Left forelimb (tissue), 1 donor: ENCODE measurements around the gene RTN4RL2.

Experiments used
- DNase-seq: peaks from one replicate; pipeline ENCODE4 v3.0.0-alpha.2; 2018; ENCODE audit warnings: low spot score

The RTN4RL2 gene

DNA sequence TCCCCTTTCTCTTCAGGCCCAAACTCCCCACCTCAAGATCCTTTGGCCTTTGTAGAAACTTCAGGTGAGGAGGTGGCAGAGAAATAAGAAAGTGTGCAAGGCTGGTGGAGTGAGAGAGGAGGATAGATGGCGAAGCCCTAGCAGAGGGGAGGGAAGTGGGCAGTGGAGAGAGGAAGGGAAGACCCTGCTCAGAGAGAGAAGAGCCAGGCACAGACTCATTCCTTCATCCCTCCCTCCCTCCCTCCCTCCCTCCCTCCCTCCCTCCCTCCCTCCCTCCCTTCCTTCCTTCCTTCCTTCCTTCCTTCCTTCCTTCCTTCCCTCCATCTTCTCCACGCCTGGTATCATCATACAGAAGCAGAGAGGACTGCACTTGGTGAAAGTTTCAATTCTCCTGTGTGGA is 21.0 kb downstream of the RTN4RL2 start:
- no peak for DNase-seq

GRCh38 chr11:57481915-57482781 is 21.8 kb downstream of the RTN4RL2 start:
- DNase-seq = no peak

DNA sequence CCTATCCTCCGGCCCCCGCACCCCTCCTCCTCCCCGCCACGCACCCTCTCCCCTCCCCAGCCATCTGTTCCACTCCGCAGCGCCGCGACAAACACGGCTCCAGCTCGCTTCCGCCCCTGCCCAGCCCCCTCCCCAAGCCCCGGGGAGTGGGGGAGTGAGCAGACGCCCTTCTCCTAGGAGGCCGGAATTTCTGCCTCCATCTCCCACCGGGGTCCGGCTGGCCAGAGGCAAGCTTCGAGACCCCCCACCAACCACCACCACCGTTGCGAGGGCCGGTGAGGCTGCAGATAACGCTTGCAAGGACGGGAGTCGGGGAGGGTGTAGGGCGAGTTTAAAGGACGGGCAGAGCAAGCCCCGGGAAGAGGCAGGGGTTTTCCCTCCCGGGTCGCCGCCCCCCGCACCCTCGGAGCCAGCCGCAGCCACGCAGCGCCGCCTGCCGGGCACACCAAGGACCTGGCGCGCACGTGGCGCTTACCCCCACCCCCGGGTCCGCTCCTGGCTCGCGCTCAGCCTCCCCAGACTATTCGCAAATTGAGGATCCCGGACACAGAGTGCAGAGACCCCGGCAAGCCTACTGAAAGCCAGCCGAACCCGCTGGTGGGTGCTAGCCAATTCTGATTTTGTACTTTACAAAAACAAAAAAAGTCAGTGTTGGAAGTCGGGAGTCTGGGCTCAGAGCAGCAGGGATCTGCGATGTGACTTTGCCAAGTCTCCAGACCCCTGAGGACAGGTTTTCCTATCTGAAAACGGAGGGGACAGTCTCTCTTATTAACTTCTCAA is 22.6 kb downstream of the RTN4RL2 start:
- DNase-seq = peak; percentile 83

- no peak for DNase-seq
Measured at GRCh38 chr11:57483562-57483918, 23.2 kb downstream of the RTN4RL2 start.

DNA sequence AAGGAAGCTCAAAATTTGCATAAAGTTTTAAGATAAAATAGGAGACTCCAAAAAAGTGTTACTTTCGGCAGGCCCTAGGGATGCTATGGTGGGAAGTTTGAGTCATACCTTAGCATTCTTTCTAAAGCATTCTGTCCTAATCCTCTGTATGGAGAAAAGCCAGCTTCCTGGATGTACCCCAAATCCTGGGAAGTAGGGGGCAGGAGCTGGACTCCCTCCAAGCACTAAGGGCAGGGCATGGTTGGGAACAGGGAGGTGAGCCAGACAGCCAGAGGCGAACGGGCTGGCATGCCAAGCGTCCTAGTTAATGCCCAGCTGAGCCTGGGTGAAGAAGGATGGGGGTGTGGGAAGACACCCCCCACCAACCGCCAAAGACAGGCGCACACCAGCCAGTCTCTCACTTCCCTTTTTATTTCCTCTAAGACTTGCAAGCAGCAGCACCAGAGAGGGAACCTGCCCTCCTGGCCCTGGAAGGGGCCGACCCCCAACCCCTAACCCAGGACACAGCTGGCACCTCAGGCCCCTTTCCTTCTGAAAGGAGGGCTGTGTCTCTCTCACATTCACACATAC is 23.9 kb downstream of the RTN4RL2 start:
- no peak for DNase-seq

- no peak for DNase-seq
Measured at GRCh38 chr11:57485217-57485990, 25.1 kb downstream of the RTN4RL2 start.

DNA sequence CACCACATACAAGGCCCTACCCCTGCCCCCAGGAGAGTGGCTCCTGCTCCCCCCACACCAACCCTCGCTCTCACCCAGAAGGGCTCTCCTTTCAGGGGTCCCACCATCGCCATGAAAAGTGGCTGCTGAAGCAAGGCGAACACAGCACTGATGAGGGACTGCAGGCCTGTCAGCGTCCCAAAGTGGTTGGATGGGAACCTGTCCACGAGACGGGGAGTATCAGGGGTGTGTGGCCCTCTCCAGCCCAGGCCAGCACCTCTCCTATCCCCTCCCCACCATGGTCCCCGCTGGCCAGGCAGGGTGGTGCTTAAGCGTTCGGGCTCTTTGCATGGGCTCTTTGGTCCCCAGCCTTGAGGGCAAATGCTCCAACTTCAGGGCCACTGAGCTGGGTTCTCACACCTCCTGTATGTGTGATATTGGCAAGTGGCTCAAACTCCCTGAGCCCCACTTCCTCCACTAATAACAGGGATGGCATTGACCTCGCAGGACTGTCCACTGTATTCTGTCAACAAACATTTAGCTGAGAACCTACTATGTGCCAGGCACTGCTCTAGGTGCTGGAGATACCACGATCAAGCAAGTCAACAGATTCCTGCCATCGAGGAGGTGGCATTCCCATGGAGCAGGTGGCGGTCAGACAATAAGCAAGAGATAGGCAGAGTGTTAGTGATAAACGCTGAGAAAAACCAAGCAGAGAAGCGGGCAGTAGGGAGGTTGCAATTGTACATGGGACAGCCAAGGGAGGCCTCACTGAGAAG is 26.9 kb downstream of the RTN4RL2 start:
- no peak for DNase-seq

GRCh38 chr11:57487920-57488659 is 27.8 kb downstream of the RTN4RL2 start:
- no peak for DNase-seq

DNA sequence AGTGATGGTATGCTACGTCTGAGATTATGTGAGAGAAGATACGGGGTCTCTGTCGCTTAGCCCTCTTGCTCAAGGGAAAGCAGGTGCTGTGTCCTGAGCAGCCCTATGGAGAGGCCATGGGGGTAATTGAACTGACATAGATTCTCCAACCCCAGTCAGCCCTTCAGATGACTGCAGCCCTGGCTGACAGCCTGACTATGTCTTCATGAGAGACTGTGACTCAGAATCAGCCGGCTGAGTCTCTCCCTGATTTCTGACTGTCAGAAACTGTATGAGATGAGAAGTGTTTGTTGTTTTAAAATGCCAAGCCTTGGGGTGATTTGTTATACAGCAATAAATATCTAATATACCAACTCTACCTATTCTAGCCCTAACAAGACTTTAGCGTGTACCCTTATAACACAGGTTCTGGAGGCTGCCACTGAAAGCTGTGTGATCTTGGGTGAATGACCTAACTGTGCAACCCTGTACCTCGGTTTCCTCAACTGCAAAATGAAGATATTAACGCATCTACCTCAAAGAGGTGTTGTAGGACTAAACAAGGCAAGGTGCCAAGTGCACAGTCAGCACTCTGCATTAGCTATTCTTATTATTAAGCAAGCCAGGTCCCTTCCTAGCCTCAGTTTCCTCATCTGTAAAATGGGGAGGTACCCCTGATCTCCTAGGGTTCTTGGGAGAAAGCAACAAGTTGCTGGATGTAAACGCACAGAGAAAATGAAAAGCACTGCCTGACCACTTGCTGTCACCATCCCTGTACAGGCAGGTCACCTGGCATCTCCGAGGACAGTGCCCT is 30.3 kb downstream of the RTN4RL2 start:
- DNase-seq = no peak

GRCh38 chr11:57491371-57492061 is 31.2 kb downstream of the RTN4RL2 start:
- no peak for DNase-seq

DNA sequence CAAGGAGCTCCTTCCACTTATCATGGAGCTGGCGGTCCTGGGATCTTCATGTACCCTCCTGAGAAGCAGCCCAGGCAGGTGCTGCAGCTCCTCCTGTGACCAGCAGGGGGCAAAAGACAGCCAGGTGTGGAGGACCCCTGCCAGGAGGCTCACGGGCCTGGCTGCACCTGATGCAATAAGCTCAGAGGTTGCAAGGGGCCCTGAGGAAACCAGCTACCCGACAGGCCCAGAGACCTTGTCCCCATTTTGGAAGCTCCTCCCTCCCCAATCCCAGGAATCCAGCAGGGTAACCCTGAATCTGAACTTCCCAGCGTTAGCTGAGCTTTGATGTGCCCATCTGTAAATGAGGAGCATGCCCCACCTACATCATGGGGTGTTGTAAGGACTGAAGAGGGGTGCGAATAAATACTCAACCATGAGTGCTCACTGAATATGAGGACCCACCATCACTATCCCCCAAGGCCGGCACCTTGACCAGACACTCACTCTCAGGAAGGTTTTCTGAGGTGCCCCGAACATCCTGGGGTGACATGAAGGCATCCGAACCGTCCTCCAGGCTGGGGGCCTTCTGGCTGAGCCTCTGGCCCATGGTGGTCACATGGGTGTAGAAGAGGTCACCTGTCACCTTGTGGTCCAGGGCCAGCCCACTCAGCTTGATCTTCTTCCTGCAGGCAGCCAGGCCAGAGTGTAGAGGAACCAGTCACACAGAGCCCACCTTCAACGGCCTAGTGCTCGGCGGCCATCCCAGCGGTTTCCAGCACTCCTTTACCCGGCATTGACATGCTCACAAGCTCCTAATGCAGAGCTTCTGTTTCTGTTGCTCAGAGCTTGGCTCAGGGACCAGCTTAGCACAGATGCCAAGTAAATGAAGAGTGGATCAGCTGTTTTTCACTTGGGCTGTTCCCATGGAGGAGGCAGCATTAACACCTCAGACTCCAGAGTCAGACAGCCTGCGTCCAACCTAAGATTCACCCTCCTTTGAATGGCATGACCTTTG is 33.5 kb downstream of the RTN4RL2 start:
- no peak for DNase-seq

- no peak for DNase-seq
Measured at GRCh38 chr11:57496109-57496820, 35.9 kb downstream of the RTN4RL2 start.

DNA sequence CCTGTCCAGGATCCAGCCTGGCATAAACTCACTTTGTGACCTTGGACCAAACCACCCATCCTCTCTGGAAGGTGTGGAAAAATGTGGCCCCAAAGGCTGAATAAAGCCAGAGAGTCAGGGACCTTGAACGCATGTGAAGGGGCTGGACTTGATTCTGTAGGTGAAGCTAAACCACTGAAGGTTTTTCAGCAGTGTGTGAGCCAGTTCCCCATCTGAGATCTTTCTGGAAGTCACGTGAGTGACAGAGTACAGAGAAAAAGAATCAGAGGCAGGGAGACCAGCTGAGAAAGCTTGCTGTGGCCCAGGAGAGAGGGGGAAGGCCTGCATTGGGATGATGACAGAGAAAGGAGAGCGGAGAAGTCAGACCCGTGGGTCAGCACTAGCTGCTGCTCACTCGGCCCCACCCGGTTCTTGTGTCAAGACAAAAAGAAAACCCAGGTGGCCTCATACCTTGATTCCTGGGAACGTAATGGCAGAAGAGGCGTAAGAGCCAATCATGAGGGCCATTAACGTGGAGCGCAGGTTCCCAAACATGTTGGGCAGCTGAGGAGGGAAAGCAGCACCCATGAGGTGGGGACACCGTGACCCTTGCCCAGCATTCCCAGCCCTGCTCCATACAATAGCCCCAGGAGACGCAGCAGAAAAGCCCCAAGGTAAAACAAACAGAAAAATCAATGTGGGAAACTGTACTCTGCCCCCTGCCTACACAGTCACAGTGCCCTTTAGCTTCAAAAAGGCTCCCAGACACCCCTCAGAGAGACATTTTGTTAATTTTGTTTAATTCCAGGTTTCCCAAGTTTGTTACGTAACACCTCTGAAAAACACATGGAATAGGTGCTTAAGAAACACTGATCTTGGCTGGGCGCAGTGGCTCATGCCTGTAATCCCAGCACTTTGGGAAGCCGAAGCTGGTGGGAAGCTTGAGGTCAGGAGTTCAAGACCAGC is 37.2 kb downstream of the RTN4RL2 start:
- DNase-seq = no peak

DNA sequence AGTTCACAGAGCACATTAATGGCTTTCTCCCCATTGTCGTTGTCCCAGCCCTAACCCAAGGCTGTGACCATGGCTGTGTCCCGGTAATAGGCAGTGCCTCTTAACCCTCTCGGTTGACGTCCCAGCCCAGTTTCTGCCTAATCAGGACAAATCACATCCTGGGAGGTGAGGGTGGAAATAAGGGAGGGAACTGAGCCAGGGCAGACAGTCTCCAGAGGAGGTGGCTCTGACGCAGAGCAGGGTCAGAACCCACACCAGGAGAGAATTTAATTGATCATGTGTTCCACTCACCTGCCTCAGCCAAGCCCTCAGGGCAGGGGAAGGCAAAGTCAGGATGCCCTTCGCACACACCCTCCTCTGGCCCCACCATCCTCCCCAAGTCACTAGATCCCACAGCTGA is 38.2 kb downstream of the RTN4RL2 start:
- no peak for DNase-seq

DNA sequence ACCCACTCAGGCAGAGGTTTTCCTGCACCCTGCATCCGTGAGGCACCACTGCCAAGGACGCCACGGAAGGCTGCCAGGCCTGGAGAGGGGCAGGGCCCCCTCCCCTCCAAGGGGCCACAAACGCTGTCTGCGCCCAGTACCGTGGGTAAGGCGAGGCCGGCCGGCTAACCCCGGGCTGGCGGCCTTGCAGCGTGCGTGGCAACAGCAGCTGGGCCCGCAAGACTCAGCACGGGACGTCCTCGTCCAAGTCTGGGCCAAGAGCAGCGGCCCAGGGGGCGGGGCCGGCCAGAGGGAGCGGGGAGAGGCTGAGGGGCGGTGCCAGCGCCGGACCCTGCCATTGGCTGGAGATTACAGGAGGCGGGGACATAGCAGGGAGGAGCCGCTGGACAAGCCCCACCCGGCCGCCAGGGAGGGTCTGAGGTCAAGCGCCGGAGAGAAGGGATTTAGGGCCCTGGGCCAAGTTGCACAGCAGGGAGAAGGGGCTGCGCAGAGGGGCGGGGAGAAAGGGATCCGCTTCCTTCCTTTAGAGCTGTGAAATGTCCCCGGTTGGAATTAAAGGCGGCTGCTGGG is 39.2 kb downstream of the RTN4RL2 start:
- DNase-seq = peak; percentile 93

GRCh38 chr11:57499983-57500461 is 39.7 kb downstream of the RTN4RL2 start:
- no peak for DNase-seq
